Measurements from ENCODE around the gene NIM1K. TPM values are rescaled to one million over a fixed set of nuclear protein-coding genes. Genes with fewer than 3 reads are reported as not detected.

Gene NIM1K
- total RNA-seq, 1 donor from 2014 or later, result 0.75 TPM

DNA sequence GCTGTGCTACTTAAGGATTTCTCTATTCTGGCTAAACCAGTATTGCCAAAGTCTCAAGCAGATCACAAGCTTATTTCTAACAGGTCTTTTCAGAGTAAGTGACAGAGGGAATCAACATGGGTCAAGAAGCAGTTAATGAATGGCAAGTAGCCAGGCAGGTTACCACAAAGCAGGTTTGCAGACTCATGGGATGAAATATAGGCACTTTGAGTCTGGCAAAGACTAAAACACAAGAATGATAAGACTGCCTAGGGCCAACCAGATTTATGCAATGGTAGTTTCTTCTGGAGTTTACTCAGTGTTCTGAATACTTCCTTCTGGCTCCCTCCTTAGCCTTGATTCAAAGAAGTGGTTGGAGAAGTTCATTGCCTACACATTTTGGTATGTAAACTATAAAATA lies 117.6 kb downstream of the NIM1K start:
- H3K4me3 ChIP-seq (ENCODE audit: low read depth, low read length), result peak overlapping the region; percentile 32
- peak; percentile 49 for DNase-seq (ENCODE audit: low read depth)
- TF ChIP-seq, protein P1, sequence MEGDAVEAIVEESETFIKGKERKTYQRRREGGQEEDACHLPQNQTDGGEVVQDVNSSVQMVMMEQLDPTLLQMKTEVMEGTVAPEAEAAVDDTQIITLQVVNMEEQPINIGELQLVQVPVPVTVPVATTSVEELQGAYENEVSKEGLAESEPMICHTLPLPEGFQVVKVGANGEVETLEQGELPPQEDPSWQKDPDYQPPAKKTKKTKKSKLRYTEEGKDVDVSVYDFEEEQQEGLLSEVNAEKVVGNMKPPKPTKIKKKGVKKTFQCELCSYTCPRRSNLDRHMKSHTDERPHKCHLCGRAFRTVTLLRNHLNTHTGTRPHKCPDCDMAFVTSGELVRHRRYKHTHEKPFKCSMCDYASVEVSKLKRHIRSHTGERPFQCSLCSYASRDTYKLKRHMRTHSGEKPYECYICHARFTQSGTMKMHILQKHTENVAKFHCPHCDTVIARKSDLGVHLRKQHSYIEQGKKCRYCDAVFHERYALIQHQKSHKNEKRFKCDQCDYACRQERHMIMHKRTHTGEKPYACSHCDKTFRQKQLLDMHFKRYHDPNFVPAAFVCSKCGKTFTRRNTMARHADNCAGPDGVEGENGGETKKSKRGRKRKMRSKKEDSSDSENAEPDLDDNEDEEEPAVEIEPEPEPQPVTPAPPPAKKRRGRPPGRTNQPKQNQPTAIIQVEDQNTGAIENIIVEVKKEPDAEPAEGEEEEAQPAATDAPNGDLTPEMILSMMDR (conservative IDR thresholded peaks at IDR 0.05; ENCODE audit: low read depth, low read length), result no peak

DNA sequence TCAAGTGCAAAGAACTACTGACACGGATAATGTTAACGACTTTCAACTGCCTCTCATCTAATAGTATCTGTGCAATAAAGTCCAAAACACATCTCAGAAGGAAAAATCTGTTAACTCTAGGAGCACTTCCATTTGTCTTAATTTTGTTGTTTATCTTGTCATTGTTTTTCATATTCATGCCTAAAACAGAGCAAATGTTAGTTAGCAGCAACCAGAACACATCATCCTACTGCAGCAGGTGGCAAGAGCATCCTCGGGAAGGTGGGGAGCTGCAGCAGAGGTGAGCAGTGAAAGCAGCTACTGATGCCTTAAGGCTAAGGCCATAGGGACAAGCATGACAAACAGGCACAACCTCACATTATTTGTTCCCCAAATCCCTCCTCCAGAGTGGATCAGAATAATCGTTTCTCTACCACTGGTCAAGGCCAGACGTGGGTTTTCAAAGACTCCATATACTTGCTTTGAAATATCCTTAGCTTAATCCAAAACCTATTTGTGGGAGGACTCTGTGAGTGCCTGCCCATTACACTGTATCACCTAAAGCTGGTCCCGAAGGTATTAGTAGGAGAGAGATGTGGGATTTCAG lies 120.1 kb downstream of the NIM1K start:
- H3K4me3 ChIP-seq (ENCODE audit: low read depth, low read length), result peak overlapping the region; percentile 90
- DNase-seq (ENCODE audit: low read depth), result no peak
- TF ChIP-seq, protein P1 (conservative IDR thresholded peaks at IDR 0.05; ENCODE audit: low read depth, low read length), result no peak

DNA sequence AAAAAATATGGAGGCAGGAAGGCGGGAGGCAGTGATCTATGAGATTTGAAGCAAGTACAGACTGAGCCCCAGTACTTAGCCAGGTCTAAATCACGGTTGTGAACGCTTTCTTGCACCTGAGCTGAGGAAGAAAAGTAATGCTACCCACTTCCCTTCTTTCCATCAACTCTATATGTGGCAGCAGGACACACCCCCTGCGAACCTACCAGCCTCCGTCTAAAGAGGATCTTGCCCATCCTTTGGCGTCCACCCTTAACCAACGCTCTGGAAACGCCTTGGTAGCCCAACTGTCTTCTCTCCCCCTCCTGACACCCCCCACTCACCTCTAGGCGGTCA lies 120.6 kb downstream of the NIM1K start:
- TF ChIP-seq, protein P1 (conservative IDR thresholded peaks at IDR 0.05; ENCODE audit: low read depth, low read length), result no peak
- peak overlapping the region; percentile 90 for H3K4me3 ChIP-seq (ENCODE audit: low read depth, low read length)
- no peak for DNase-seq (ENCODE audit: low read depth)

DNA sequence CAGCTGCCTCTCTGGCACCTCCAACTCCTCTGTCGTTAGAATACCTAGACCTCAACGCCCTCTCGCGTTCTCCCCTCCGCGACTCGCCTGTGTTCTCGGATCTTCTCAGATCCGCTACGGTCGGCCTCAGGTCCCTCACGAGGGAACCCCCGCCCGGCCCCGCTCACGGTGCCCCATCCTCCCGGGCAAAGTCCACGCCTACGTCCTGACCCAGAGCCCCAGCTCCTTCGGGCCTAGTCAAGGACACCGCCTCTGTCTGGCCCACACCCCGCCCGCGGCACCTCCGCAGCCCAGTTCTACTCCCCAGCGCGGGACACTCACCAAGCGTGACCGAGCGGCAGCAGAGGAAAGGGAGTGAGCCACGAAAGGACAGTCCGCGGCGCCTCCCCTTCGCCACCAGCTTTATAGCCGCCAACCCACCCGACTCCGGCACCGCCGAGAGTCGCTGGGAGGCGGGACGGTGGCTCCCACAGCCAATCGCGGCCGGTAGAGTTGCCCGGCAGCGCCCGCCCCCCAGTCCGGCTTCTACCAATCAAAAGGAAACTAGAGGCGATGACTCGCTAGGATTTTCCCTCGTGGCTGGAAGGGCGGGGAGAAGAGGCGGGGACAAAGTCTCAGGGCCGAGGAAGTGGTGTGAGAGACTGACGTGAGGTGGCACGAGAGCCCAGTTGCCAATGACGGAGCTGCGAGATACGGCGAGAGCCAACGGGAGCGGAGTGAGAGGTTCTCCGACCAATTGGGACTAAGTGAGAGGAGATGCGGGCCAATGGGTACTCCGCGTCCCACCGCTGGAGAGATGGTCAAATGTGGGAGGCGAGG lies 121.2 kb downstream of the NIM1K start, which contains the start of gene HMGCS1:
TSS of gene HMGCS1 (minus strand) at position 378 of the 819 bp plus-strand sequence. CDS start 14,447 bp downstream, outside the sequence.
- TF ChIP-seq, protein P1 (conservative IDR thresholded peaks at IDR 0.05; ENCODE audit: low read depth, low read length), result peak; percentile 12
- H3K4me3 ChIP-seq (ENCODE audit: low read depth, low read length), result peak within 1 kb of the TSS; percentile 90
- peak; percentile 96 for DNase-seq (ENCODE audit: low read depth)

DNA sequence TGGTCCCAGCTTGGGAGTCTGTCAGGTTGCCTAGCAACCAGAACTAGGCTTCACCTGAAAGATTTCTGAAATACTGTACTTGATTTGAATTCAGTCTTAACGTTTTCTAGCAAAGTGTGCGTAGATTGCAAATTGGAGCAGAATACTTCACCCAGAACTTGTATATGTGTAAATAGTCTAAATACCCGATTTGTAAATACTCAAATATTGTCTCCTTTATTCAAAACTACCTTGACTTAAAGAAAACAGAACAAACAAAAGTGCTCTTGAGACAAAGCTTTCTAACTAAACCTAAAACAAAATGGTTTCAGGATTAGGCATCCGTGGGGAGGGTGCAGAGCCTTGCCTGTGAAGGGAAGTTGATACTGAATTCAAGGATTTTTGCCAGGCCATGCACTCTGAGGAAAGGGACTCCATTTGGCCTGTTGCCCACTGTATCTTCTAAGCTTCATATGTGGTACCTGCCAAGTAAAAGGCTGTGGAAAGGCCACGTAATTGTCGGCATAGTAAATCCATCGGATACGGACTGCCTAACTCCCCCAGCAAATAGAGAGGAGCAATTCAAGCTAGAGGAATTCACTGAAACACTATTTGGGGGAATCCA lies 121.9 kb downstream of the NIM1K start:
- TF ChIP-seq, protein P1 (conservative IDR thresholded peaks at IDR 0.05; ENCODE audit: low read depth, low read length), result no peak
- H3K4me3 ChIP-seq (ENCODE audit: low read depth, low read length), result peak overlapping the region; percentile 38
- DNase-seq (ENCODE audit: low read depth), result no peak

DNA sequence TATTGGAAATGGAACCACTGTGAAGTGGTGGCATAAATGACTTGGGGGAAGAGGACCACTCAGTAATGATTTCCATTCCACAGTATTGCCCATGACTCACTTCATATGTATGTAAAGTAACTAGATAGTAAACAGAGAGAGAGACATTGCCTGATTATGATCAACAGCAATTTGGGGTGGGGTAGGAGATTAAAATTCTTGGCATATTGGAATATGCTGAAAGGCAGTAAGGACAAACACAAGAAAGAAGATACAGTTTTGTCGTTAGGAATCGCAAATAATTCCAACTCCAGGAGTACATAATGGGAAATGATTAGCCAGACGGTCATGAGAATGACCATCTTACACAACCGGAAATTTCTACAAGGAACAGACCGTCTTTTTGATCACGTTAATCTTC lies 122.7 kb downstream of the NIM1K start:
- no peak overlapping the region for H3K4me3 ChIP-seq (ENCODE audit: low read depth, low read length)
- no peak for DNase-seq (ENCODE audit: low read depth)
- TF ChIP-seq, protein P1 (conservative IDR thresholded peaks at IDR 0.05; ENCODE audit: low read depth, low read length), result no peak

Measured in epithelial cell of proximal tubule (primary cell).